Sigmoid colon (tissue), 4 donors: ENCODE results near the gene KAZN.

ENCODE experiments used
- CTCF ChIP-seq, 4 experiments: fragments of 450-650 bp in 3 of 4; fragments of 200-600 bp in 1 of 4; IDR thresholded peaks; one replicate each; pipeline ENCODE4 v1.5.1; 2016 to 2019; ENCODE audit warnings: antibody characterized with exemption in 4 of 4, mild to moderate bottlenecking in 3 of 4, moderate library complexity in 2 of 4
- EP300 ChIP-seq, 4 donors: sonication (generic); formaldehyde crosslinking; IDR thresholded peaks; one replicate each; pipeline ENCODE4 v1.6.1; 2017; ENCODE audit warnings: antibody characterized with exemption in 4 of 4
- POLR2A ChIP-seq, 2 donors: fragments of 450-650 bp; IDR thresholded peaks; one replicate each; pipeline ENCODE4 v1.6.1; 2016; ENCODE audit warnings: antibody characterized with exemption in 2 of 2, mild to moderate bottlenecking in 2 of 2, moderate library complexity in 2 of 2
- POLR2AphosphoS5 ChIP-seq, 4 donors: sonication (generic); formaldehyde crosslinking; IDR thresholded peaks; one replicate each; pipeline ENCODE4 v1.6.1; 2017; ENCODE audit warnings: antibody characterized with exemption in 4 of 4

DNA sequence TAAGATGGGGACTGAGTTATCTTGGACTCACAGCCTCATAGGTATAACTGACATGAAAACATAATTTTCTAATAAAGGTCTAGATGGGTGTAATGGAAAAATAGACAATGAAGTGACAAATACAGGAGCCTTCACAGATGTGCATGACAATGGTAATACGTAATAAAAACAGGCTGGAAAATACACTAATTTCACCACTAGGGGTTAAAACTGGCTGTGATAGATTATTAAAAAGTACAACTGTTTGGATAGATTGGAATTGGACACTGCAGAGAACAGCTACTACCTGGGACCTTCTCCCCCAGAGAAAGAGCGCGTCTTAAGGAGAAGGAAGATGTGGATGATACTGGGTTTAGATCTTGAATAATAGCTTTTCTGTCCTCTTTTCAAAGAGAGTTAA is 9.8 kb downstream of the KAZN start:
- TF ChIP-seq CTCF (IDR thresholded peaks at IDR 0.05) = no peak
- no peak for TF ChIP-seq POLR2AphosphoS5 (IDR thresholded peaks at IDR 0.05)
- no peak for TF ChIP-seq POLR2A (IDR thresholded peaks at IDR 0.05)
- TF ChIP-seq EP300 (IDR thresholded peaks at IDR 0.05) = no peak
